SK-N-SH treated with all-trans-retinoic acid at 6 μM for 48 hours (cell line): ENCODE results near the gene GPC5.

ENCODE experiments used
- ARNTL ChIP-seq: fragments of 450-650 bp; formaldehyde crosslinking; IDR thresholded peaks from 2 replicates; pipeline ENCODE4 v1.5.0; 2020; ENCODE audit warnings: low read depth, mild to moderate bottlenecking, moderate library complexity, borderline replicate concordance
- CREB5 ChIP-seq: fragments of 250-450 bp; sonication (Bioruptor Pico); IDR thresholded peaks from 2 replicates; pipeline ENCODE4 v1.5.1; 2020; ENCODE audit warnings: low read depth, mild to moderate bottlenecking, moderate library complexity
- ISL1 ChIP-seq: fragments of 250-450 bp; sonication (Bioruptor Pico); IDR thresholded peaks from 2 replicates; pipeline ENCODE4 v2.1.2; 2022; ENCODE audit warnings: mild to moderate bottlenecking, moderate library complexity
- PATZ1 ChIP-seq: fragments of 250-450 bp; sonication (Bioruptor Pico); IDR thresholded peaks from 2 replicates; pipeline ENCODE4 v1.8.0; 2020; ENCODE audit warnings: mild to moderate bottlenecking, moderate library complexity, borderline replicate concordance
- RARB ChIP-seq: fragments of 250-450 bp; sonication (Bioruptor Pico); IDR thresholded peaks from 2 replicates; pipeline ENCODE4 v1.8.0; 2021; ENCODE audit warnings: mild to moderate bottlenecking, moderate library complexity
- ZC3H10 ChIP-seq: fragments of 250-450 bp; sonication (Bioruptor Pico); IDR thresholded peaks from 2 replicates; pipeline ENCODE4 v1.5.1; 2021; ENCODE audit warnings: mild to moderate bottlenecking, moderate library complexity
- ZFP30 ChIP-seq: fragments of 450-650 bp; formaldehyde crosslinking; IDR thresholded peaks from 2 replicates; pipeline ENCODE4 v1.5.0; 2022; ENCODE audit warnings: mild to moderate bottlenecking, moderate library complexity

GRCh38 chr13:91361755-91362271, 36.6 kb upstream of the GPC5 start:
- no peak for TF ChIP-seq PATZ1
- no peak for TF ChIP-seq CREB5 (CRISPR knock-in tag)
- TF ChIP-seq ARNTL (CRISPR knock-in tag) = no peak
- no peak for TF ChIP-seq ZFP30 (CRISPR knock-in tag)
- TF ChIP-seq RARB = no peak
- no peak for TF ChIP-seq ZC3H10
- TF ChIP-seq ISL1 = no peak
